GM13976 (cell line): ENCODE measurements around the gene ZMIZ1.

Experiments
- DNase-seq: peaks from one replicate; pipeline ENCODE4 v3.0.0; 2012; ENCODE audit warnings: low spot score
- CTCF ChIP-seq: IDR thresholded peaks from 2 replicates; pipeline ENCODE4 v1.5.1; 2012; ENCODE audit warnings: borderline replicate concordance, mild to moderate bottlenecking; ENCODE audit not compliant: insufficient read depth; ENCODE audit errors: extremely low read depth, missing control alignments, control extremely low read depth
- in situ Hi-C: fragments of 300-500 bp; cut with MboI; formaldehyde crosslinking; loops from one replicate; pipeline ENCODE4 v1.12.0; 2022; ENCODE audit warnings: low sequenced_read_pairs, mixed read lengths, inconsistent platforms; ENCODE audit not compliant: unreplicated experiment

Gene ZMIZ1

GRCh38 chr10:79163666-79163975 is 94.9 kb downstream of the ZMIZ1 start:
- DNase-seq: no peak
- in situ Hi-C loops: no loop called here
- no peak for TF ChIP-seq CTCF

- no peak for DNase-seq
- in situ Hi-C loops: no loop called here
- TF ChIP-seq CTCF: no peak
These were observed 95.3 kb downstream of the ZMIZ1 start for GRCh38 chr10:79164075-79164474.

GRCh38 chr10:79165070-79165778 is 96.5 kb downstream of the ZMIZ1 start:
- DNase-seq: no peak
- TF ChIP-seq CTCF: no peak
- in situ Hi-C loops: no loop called here

GRCh38 chr10:79166312-79166721 is 97.6 kb downstream of the ZMIZ1 start:
- in situ Hi-C loops: no loop called here
- TF ChIP-seq CTCF: no peak
- no peak for DNase-seq

- no peak for TF ChIP-seq CTCF
- DNase-seq: no peak
- in situ Hi-C loops: no loop called here
These were observed 98.0 kb downstream of the ZMIZ1 start for GRCh38 chr10:79166741-79167140.

GRCh38 chr10:79167537-79167936 is 98.8 kb downstream of the ZMIZ1 start:
- in situ Hi-C loops: no loop called here
- TF ChIP-seq CTCF: no peak
- no peak for DNase-seq

- in situ Hi-C loops: no loop called here
- TF ChIP-seq CTCF: no peak
- no peak for DNase-seq
These were observed 99.4 kb downstream of the ZMIZ1 start for GRCh38 chr10:79168210-79168609.
